Measurements from ENCODE around the gene EOGT. TPM values are rescaled to one million over a fixed set of nuclear protein-coding genes. Genes with fewer than 3 reads are reported as not detected.

EOGT gene
- total and polyA plus RNA-seq, 2 of the 4 experiments (the other 2 are of a cell fraction), result 12.3 to 41.2 TPM

DNA sequence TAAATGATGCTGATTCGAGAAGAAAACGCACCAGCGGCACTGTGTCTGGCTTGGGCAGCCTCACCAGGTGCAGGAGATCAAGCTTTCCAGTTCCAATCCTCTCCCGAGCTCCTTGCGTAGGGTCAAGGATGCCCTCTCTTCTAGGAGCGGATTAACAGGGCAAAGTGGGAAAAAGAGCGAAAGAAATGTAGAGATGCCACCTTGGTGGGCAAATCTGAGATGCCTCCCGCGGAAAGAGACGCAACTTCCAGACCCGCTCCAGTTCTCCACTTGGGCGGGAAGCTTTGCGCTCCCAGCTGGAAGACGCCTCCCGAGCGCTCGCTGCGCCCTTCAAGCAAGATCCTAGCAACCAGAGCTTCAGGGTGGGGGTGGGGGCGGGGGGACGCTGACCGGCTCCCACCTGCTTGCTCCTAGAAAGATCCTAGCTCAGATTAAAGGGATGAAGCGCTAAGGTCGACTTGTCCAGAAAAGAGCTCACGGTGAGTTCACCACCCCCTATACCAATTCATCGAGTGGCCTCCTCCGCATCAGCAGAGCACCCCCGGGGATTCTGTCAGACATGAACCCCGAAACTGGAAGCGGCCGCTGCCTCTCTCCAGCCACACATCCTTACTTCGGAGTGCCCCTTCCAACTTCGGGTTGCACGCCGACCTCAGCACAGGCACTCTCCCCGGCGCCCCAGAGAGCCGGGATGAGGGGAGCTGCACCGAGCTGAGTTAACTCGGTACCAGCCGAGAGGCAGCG is 81.9 kb downstream of the EOGT start:
- Histone ChIP-seq H4K20me1 (ENCODE audit: insufficient read depth, low read length) (no peaks in the 10 kb centered on the region), H3K27me3 (ENCODE audit: control insufficient read depth, insufficient read depth, low read length) (peaks cover 26% of the 10 kb centered on the region), H3K9me1 (ENCODE audit: insufficient read depth, low read length) (no peaks in the 10 kb centered on the region), H2AK5ac (ENCODE audit: low read depth, low read length) (no peak overlapping the region), H3K9ac (ENCODE audit: low read depth, low read length) (no peak overlapping the region), H4K91ac (ENCODE audit: insufficient read depth, low read depth, low read length) (no peak overlapping the region), H3K36me3 (ENCODE audit: control insufficient read depth, insufficient read depth, low read length) (no peaks in the 10 kb centered on the region), H2BK5ac (ENCODE audit: low read depth, low read length, poor library complexity, severe bottlenecking) (no peak overlapping the region), H3K18ac (ENCODE audit: low read depth, low read length) (no peak overlapping the region), H3K56ac (ENCODE audit: extremely low read depth, insufficient read depth, low read length) (no peak overlapping the region), H3K27ac (ENCODE audit: insufficient read depth, low read length) (no peak overlapping the region), H3K4me3 (ENCODE audit: insufficient read depth, low read depth, low read length) (no peak overlapping the region), H2BK20ac (ENCODE audit: low read depth, low read length) (no peak overlapping the region), H3K4me1 (ENCODE audit: control insufficient read depth, insufficient read depth, low read length) (no peaks in the 10 kb centered on the region), H3K23ac (ENCODE audit: low read depth, low read length) (no peak overlapping the region), H3K4me2 (ENCODE audit: low read depth, low read length) (no peak overlapping the region; the same call in 1 of the 2 replicates), H2AFZ (replicated peaks; ENCODE audit: low read length, poor library complexity) (peak overlapping the region; percentile 78), H3K79me1 (ENCODE audit: low read depth in 1 of 2, low read length in 2 of 2) (no peaks in the 10 kb centered on the region), H2BK15ac (ENCODE audit: low read depth, low read length) (no peak overlapping the region), H4K5ac (ENCODE audit: low read depth, low read length) (no peak overlapping the region), H2AK9ac (replicated peaks; ENCODE audit: low read depth, low read length, poor library complexity) (no peak overlapping the region), H3K9me3 (ENCODE audit: control insufficient read depth, insufficient read depth, low read length) (no peaks in the 10 kb centered on the region), H2BK120ac (ENCODE audit: low read depth, low read length) (no peak overlapping the region), H3K14ac (replicated peaks; ENCODE audit: low read depth, low read length) (no peak overlapping the region), H4K8ac (ENCODE audit: low read depth in 2 of 2, low read length in 2 of 2) (no peak overlapping the region), H3K4ac (ENCODE audit: low read depth, low read length) (no peak overlapping the region)
- in situ Hi-C loops (cut with MboI; ENCODE audit: low sequenced_read_pairs) (no loop called here), dilution Hi-C loops (cut with HindIII; ENCODE audit: low sequenced_read_pairs, unreplicated experiment) (no loop called here), intact Hi-C loops (cut with micrococcal nuclease) (no loop called here)
- 9% methylated on average over 14 of the region's 41 CpGs; no CpG with 5 or more reads in 1 of the 2 experiments for WGBS, 2 experiments (ENCODE audit: extremely low coverage in 2 of 2, insufficient read length in 1 of 2)
- DNase-seq (no peak), ATAC-seq (ENCODE audit: low read depth) (no peak)
- TF ChIP-seq RAD21 (IDR thresholded peaks at IDR 0.05; ENCODE audit: low read length) (no peak), MAFK (IDR thresholded peaks at IDR 0.05; ENCODE audit: low read depth, low read length) (no peak), RFX5 (IDR thresholded peaks at IDR 0.05; ENCODE audit: low read depth, low read length) (no peak), FOS (IDR thresholded peaks at IDR 0.05; ENCODE audit: low read depth, low read length) (no peak), POLR2A (IDR thresholded peaks at IDR 0.05; ENCODE audit: low read depth, low read length) (no peak), CHD1 (IDR thresholded peaks at IDR 0.05; ENCODE audit: low read depth, low read length) (no peak), SMC3 (IDR thresholded peaks at IDR 0.05; ENCODE audit: low read depth, low read length) (no peak), NFE2L2 (IDR thresholded peaks at IDR 0.05; ENCODE audit: low read depth, low read length) (no peak), MAZ (IDR thresholded peaks at IDR 0.05; ENCODE audit: borderline replicate concordance, low read depth, low read length) (no peak), BHLHE40 (IDR thresholded peaks at IDR 0.05; ENCODE audit: low read depth, low read length) (no peak), RCOR1 (IDR thresholded peaks at IDR 0.05; ENCODE audit: insufficient replicate concordance, low read length) (no peak), CEBPB (IDR thresholded peaks at IDR 0.05; ENCODE audit: low read depth, low read length) (no peak), MXI1 (IDR thresholded peaks at IDR 0.05; ENCODE audit: borderline replicate concordance, low read depth, low read length) (no peak)
- TF ChIP-seq, protein P1, sequence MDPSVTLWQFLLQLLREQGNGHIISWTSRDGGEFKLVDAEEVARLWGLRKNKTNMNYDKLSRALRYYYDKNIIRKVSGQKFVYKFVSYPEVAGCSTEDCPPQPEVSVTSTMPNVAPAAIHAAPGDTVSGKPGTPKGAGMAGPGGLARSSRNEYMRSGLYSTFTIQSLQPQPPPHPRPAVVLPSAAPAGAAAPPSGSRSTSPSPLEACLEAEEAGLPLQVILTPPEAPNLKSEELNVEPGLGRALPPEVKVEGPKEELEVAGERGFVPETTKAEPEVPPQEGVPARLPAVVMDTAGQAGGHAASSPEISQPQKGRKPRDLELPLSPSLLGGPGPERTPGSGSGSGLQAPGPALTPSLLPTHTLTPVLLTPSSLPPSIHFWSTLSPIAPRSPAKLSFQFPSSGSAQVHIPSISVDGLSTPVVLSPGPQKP (IDR thresholded peaks at IDR 0.05; ENCODE audit: borderline replicate concordance, low read depth, low read length), result no peak
- TF ChIP-seq, protein P2, sequence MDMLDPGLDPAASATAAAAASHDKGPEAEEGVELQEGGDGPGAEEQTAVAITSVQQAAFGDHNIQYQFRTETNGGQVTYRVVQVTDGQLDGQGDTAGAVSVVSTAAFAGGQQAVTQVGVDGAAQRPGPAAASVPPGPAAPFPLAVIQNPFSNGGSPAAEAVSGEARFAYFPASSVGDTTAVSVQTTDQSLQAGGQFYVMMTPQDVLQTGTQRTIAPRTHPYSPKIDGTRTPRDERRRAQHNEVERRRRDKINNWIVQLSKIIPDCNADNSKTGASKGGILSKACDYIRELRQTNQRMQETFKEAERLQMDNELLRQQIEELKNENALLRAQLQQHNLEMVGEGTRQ (IDR thresholded peaks at IDR 0.05; ENCODE audit: low read depth, low read length), result no peak
- TF ChIP-seq, protein P3, sequence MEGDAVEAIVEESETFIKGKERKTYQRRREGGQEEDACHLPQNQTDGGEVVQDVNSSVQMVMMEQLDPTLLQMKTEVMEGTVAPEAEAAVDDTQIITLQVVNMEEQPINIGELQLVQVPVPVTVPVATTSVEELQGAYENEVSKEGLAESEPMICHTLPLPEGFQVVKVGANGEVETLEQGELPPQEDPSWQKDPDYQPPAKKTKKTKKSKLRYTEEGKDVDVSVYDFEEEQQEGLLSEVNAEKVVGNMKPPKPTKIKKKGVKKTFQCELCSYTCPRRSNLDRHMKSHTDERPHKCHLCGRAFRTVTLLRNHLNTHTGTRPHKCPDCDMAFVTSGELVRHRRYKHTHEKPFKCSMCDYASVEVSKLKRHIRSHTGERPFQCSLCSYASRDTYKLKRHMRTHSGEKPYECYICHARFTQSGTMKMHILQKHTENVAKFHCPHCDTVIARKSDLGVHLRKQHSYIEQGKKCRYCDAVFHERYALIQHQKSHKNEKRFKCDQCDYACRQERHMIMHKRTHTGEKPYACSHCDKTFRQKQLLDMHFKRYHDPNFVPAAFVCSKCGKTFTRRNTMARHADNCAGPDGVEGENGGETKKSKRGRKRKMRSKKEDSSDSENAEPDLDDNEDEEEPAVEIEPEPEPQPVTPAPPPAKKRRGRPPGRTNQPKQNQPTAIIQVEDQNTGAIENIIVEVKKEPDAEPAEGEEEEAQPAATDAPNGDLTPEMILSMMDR (conservative IDR thresholded peaks at IDR 0.05; ENCODE audit: low read depth, low read length), result no peak
- ChIA-PET CTCF (no interaction called here), POLR2A (ENCODE audit: unreplicated experiment) (no interaction called here)
- no TSS peak for BruUV-seq (replicated peaks)

Data from IMR-90 (cell line).